ENCODE measurements around the gene NEK7. TPM values are rescaled to one million over a fixed set of nuclear protein-coding genes. Genes with fewer than 3 reads are reported as not detected.
"Not testable (repeated sequence)": the region's sequence is repeated elsewhere in the genome, so short reads cannot be mapped to it uniquely, and the experiment has no call there.

NEK7 gene
- total RNA-seq, 1 donor from 2014 or later: 44.9 TPM

DNA sequence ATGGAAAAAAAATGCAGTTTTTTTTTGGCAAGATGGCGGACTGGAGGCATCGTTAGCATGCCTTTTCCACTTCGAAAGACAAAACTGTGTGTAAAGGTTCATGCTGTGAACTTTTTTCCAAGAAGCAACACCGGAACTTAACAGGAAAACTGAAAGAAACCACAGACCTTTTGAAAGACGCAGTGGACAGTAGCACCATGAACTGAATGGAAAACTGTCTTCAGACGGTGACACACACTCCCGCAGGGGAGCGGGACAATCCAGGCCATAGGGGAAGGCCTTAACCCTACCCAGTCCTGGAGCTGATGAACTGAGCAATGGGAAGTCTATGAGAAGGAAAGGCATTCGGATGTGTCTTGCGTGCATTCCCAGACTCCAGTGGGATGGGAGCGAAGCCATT, 54.9 kb downstream of the NEK7 start:
- Mint-ChIP-seq H3K4me1 (ENCODE audit: unreplicated experiment) (no peaks in the 10 kb centered on the region), H3K9me3 (ENCODE audit: unreplicated experiment) (no peaks in the 10 kb centered on the region), H3K27me3 (ENCODE audit: unreplicated experiment) (peaks cover 10% of the 10 kb centered on the region), H3K27ac (ENCODE audit: unreplicated experiment) (no peak overlapping the region), H3K4me3 (ENCODE audit: unreplicated experiment) (no peak overlapping the region), H3K36me3 (ENCODE audit: low read depth, unreplicated experiment) (peaks cover 17% of the 10 kb centered on the region)
- no peak for DNase-seq (ENCODE audit: low spot score)
- TF ChIP-seq, protein P1, sequence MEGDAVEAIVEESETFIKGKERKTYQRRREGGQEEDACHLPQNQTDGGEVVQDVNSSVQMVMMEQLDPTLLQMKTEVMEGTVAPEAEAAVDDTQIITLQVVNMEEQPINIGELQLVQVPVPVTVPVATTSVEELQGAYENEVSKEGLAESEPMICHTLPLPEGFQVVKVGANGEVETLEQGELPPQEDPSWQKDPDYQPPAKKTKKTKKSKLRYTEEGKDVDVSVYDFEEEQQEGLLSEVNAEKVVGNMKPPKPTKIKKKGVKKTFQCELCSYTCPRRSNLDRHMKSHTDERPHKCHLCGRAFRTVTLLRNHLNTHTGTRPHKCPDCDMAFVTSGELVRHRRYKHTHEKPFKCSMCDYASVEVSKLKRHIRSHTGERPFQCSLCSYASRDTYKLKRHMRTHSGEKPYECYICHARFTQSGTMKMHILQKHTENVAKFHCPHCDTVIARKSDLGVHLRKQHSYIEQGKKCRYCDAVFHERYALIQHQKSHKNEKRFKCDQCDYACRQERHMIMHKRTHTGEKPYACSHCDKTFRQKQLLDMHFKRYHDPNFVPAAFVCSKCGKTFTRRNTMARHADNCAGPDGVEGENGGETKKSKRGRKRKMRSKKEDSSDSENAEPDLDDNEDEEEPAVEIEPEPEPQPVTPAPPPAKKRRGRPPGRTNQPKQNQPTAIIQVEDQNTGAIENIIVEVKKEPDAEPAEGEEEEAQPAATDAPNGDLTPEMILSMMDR (IDR thresholded peaks at IDR 0.05; ENCODE audit: unreplicated experiment): no peak

DNA sequence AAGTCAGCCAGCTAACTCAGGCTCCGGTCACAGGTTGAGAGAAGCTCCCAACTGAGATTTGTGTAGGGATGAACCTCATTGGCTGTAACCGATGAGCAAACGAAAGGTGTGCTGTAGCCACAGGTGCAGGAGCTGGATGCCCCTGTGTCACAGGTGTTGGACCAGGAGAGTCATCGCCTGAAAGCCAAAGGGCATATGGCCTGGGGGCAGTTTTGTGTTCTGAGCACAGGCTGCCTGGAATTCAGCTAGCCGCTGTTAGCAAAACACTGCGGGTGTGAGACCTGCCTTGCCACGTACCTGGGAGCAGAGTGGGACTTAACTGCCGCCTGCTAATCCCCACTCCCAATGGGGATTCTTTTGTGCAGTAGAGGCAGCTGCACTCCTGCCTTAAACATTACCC, 55.3 kb downstream of the NEK7 start:
- no peak overlapping the region for H3K27ac Mint-ChIP-seq (ENCODE audit: unreplicated experiment)

DNA sequence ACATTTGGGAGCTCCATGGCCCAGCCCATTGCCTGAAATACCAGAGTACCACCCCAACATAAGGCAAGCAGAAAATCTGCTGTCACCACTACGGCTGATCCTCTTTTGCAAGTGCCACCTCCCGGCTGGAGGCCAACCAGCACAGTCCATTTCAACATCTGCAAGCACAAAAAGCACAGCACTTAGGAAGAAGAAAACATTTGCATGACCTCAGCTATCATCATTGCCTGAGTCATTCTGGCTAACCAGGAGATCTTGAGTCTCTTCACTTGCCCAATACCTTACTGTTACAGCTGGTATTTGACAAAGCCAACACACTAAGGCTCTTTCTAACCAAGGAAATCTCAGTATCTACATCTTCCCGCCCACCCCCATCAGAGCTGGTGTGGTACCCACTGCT, 55.9 kb downstream of the NEK7 start:
- H3K27me3 Mint-ChIP-seq (ENCODE audit: unreplicated experiment): peaks cover 10% of the 10 kb centered on the region

More for the DNA sequence above, 55.3 kb downstream of the NEK7 start:
- H3K4me3 Mint-ChIP-seq (ENCODE audit: unreplicated experiment): no peak overlapping the region
- H3K9me3 Mint-ChIP-seq (ENCODE audit: unreplicated experiment): no peaks in the 10 kb centered on the region
- peaks cover 10% of the 10 kb centered on the region for H3K27me3 Mint-ChIP-seq (ENCODE audit: unreplicated experiment)
- TF ChIP-seq, protein P1 (IDR thresholded peaks at IDR 0.05; ENCODE audit: unreplicated experiment): no peak
- H3K4me1 Mint-ChIP-seq (ENCODE audit: unreplicated experiment): no peaks in the 10 kb centered on the region
- no peak for DNase-seq (ENCODE audit: low spot score)
- H3K36me3 Mint-ChIP-seq (ENCODE audit: low read depth, unreplicated experiment): peaks cover 17% of the 10 kb centered on the region

DNA sequence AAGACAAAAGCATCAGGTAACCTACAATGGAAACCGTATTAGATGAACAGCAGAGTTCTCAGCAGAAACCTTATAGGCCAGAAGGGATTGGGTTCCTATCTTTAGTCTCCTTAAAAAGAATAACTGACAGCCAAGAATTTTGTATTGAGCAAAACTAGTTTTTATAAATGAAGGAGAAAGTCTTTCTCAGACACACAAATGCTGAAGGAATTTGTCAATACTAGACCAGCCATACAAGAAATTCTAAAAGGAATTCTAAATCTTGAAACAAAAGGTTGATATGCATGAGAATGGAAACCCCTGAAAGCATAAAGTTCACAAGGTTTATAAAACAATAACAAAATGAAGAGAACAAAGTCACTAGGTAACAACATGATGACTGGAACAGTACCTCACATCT, 58.1 kb downstream of the NEK7 start:
- Mint-ChIP-seq H3K4me1 (ENCODE audit: unreplicated experiment) (no peaks in the 10 kb centered on the region), H3K4me3 (ENCODE audit: unreplicated experiment) (no peak overlapping the region), H3K36me3 (ENCODE audit: low read depth, unreplicated experiment) (peaks cover 17% of the 10 kb centered on the region), H3K27me3 (ENCODE audit: unreplicated experiment) (peaks cover 10% of the 10 kb centered on the region), H3K9me3 (ENCODE audit: unreplicated experiment) (no peaks in the 10 kb centered on the region), H3K27ac (ENCODE audit: unreplicated experiment) (no peak overlapping the region)
- TF ChIP-seq, protein P1 (IDR thresholded peaks at IDR 0.05; ENCODE audit: unreplicated experiment): no peak
- DNase-seq (ENCODE audit: low spot score): no peak

More for the DNA sequence above, 55.9 kb downstream of the NEK7 start:
- Mint-ChIP-seq H3K27ac (ENCODE audit: unreplicated experiment) (no peak overlapping the region), H3K4me3 (ENCODE audit: unreplicated experiment) (no peak overlapping the region), H3K9me3 (ENCODE audit: unreplicated experiment) (no peaks in the 10 kb centered on the region), H3K4me1 (ENCODE audit: unreplicated experiment) (no peaks in the 10 kb centered on the region), H3K36me3 (ENCODE audit: low read depth, unreplicated experiment) (peaks cover 17% of the 10 kb centered on the region)
- DNase-seq (ENCODE audit: low spot score): no peak
- TF ChIP-seq, protein P1 (IDR thresholded peaks at IDR 0.05; ENCODE audit: unreplicated experiment): no peak

DNA sequence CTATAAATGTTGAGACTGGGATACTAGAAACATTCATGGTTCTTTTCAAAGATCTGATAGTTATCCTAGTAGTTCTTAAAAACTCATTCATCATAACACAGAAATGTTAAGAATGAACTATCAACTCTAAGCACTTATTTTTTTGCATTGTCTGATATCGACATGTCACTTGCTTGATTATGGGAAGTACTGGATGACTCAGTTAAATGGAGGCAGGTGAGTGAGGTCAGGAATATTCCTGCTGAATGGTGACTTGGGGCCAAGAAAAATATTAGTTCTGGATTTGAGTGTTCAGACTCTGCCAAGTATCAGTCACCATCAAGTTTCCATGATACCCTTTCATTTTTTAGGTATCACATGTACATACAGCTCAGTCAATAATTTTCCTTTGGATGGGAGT, 63.6 kb downstream of the NEK7 start:
- Mint-ChIP-seq H3K27ac (ENCODE audit: unreplicated experiment) (no peak overlapping the region), H3K4me1 (ENCODE audit: unreplicated experiment) (no peaks in the 10 kb centered on the region), H3K27me3 (ENCODE audit: unreplicated experiment) (peaks cover 1% of the 10 kb centered on the region), H3K4me3 (ENCODE audit: unreplicated experiment) (no peak overlapping the region), H3K9me3 (ENCODE audit: unreplicated experiment) (no peaks in the 10 kb centered on the region), H3K36me3 (ENCODE audit: low read depth, unreplicated experiment) (no peaks in the 10 kb centered on the region)
- TF ChIP-seq, protein P1 (IDR thresholded peaks at IDR 0.05; ENCODE audit: unreplicated experiment): no peak
- DNase-seq (ENCODE audit: low spot score): no peak

DNA sequence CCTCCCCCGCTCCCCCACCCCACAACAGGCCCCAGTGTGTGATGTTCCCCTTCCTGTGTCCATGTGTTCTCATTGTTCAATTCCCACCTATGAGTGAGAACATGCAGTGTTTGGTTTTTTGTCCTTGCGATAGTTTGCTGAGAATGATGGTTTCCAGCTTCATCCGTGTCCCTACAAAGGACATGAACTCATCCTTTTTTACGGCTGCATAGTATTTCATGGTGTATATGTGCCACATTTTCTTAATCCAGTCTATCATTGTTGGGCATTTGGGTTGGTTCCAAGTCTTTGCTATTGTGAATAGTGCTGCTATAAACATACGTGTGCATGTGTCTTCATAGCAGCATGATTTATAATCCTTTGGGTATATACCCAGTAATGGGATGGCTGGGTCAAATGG, 70.2 kb downstream of the NEK7 start:
- H3K9me3 Mint-ChIP-seq (ENCODE audit: unreplicated experiment); H3K4me3 Mint-ChIP-seq (ENCODE audit: unreplicated experiment); H3K27me3 Mint-ChIP-seq (ENCODE audit: unreplicated experiment); H3K27ac Mint-ChIP-seq (ENCODE audit: unreplicated experiment); H3K36me3 Mint-ChIP-seq (ENCODE audit: low read depth, unreplicated experiment); DNase-seq (ENCODE audit: low spot score): not testable (repeated sequence)
- peaks cover 27% of the 10 kb centered on the region for H3K4me1 Mint-ChIP-seq (ENCODE audit: unreplicated experiment)

DNA sequence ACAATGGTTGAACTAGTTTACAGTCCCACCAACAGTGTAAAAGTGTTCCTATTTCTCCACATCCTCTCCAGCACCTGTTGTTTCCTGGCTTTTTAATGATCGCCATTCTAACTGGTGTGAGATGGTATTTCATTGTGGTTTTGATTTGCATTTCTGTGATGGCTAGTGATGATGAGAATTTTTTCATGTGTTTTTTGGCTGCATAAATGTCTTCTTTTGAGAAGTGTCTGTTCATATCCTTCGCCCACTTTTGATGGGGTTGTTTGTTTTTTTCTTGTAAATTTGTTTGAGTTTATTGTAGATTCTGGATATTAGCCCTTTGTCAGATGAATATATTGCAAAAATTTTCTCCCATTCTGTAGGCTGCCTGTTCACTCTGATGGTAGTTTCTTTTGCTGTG, 70.7 kb downstream of the NEK7 start:
- H3K36me3 Mint-ChIP-seq (ENCODE audit: low read depth, unreplicated experiment); H3K27ac Mint-ChIP-seq (ENCODE audit: unreplicated experiment); H3K9me3 Mint-ChIP-seq (ENCODE audit: unreplicated experiment); H3K27me3 Mint-ChIP-seq (ENCODE audit: unreplicated experiment); DNase-seq (ENCODE audit: low spot score); H3K4me3 Mint-ChIP-seq (ENCODE audit: unreplicated experiment): not testable (repeated sequence)
- peaks cover 32% of the 10 kb centered on the region for H3K4me1 Mint-ChIP-seq (ENCODE audit: unreplicated experiment)

All from endothelial cell (in vitro differentiated cells).